Psoas muscle (tissue), 8 donors: Measurements from ENCODE around the gene STIL. TPM values are rescaled to one million over a fixed set of nuclear protein-coding genes. Genes with fewer than 3 reads are reported as not detected.

Source experiments
- ATAC-seq, 4 donors: fragments of 200-7000 bp; cut with Tn5 transposase; one replicate each; pipeline ENCODE4 v1.9.1; 2020; ENCODE audit warnings: moderate library complexity in 3 of 4, mild to moderate bottlenecking in 2 of 4
- DNase-seq, 2 donors: peaks; one replicate each; pipeline ENCODE4 v3.0.0-alpha.2; 2020
- H3K27ac ChIP-seq: fragments of 200-600 bp; one replicate; pipeline ENCODE4 v1.8.0; 2022
- H3K27me3 ChIP-seq, 3 donors: fragments of 200-600 bp in 1 of 3; one replicate each; pipeline versions ENCODE4 v1.6.1 to v1.8.0; 2013 to 2022; ENCODE audit warnings: low read length in 2 of 3, mild to moderate bottlenecking in 2 of 3, moderate library complexity in 1 of 3; ENCODE audit not compliant: insufficient read depth in 3 of 3
- H3K36me3 ChIP-seq, 2 donors: fragments of 200-600 bp in 1 of 2; one replicate each; pipeline versions ENCODE4 v1.6.1 to v1.8.0; 2013 to 2022; ENCODE audit warnings: low read depth in 1 of 2, mild to moderate bottlenecking in 1 of 2, moderate library complexity in 1 of 2; ENCODE audit not compliant: insufficient read depth in 1 of 2
- H3K4me1 ChIP-seq: fragments of 200-600 bp; one replicate; pipeline ENCODE4 v1.8.0; 2022
- H3K4me3 ChIP-seq: fragments of 200-600 bp; one replicate; pipeline ENCODE4 v1.8.0; 2022; ENCODE audit warnings: mild to moderate bottlenecking
- H3K9me3 ChIP-seq: fragments of 200-600 bp; one replicate; pipeline ENCODE4 v1.8.0; 2022
- whole genome bisulfite sequencing, 3 donors: extraction: QIAGEN DNeasy Blood & Tissue Kit; methylation state at CpG; one replicate each; pipeline versions ENCODE4 v1.1.6 to v1.1.7; 2013; 5-methylcytosine and 5-hydroxymethylcytosine counted together
- intact Hi-C, 2 donors: fragments of 100-400 bp; cut with DNase I; formaldehyde crosslinking; loops; one replicate each; pipeline versions ENCODE4 v1.11.0 to v1.14.2; 2022
- polyA plus RNA-seq, 3 donors: library from polyadenylated mRNA; stranded (reverse); fragments of 200-250 nt; gene quantifications; one replicate each; pipeline ENCODE4 v1.2.3, GENCODE V29; 2013
- total RNA-seq, 4 donors: library from RNA; stranded (reverse); fragmentation: NEBNext Ultra II Directional in 2 of 4; extraction: Animal tissue kit (Norgen Biotek cat#: 25700) in 2 of 4; gene quantifications; one replicate each; pipeline versions ENCODE4 v1.2.1 to v1.2.4, GENCODE V29; 2021 to 2023
- TF ChIP-seq, protein P1 (sequence below): fragments of 200-600 bp; IDR thresholded peaks from one replicate; pipeline ENCODE4 v1.8.0; 2022; ENCODE audit warnings: antibody characterized with exemption
- donor health status: healthy with polysubstance abuse.
- donor health status: DM: no; HTN: no; CAD: no; lungs with moderate emphysema.
- donor health status: Bipolar disorder and iron deficiency.
- donor health status: healthy.
- donor health status: DM: yes; HTN: yes; CAD: no.
- donor health status: DM: no; HTN: no; CAD: no.
- donor health status: DM: no; HTN: no; CAD: no.
- donor health status: DM: yes; HTN: yes; CAD: no.

The STIL gene
- total and polyA plus RNA-seq, 7 donors: 0.14 to 1.0 (median 0.41) TPM

DNA sequence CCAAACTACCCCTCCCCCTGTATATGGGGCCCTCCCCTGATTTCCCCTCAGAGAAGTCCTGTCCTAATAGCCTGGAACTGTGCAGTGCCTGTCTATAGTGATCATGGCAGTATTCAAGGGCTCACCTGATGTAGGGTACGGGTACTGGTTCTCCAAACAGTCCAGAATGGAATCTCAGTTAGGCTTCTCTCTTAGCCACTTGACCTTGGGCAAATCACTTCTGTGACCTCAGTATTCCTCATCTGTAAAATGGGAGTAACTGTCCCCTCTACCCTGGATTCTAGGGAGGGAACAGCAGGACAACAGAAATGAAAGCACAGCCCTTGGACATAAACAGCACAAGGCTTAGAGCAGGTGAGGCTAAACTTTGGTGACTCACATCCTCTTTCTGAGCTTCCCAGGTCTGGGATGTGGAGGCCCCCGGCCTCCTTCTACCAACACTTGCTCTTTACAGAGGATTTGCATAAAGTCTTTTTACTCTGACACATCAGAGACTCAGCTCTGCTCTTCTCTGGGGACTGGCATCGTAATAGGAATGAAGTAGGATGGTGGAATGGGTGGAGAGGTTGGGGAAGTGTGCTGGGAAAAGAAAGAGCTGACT lies 104.1 kb downstream of the STIL start:
- 54 to 84% (median 76%) methylated on average over 3 of the region's 3 CpGs for WGBS, 3 donors

DNA sequence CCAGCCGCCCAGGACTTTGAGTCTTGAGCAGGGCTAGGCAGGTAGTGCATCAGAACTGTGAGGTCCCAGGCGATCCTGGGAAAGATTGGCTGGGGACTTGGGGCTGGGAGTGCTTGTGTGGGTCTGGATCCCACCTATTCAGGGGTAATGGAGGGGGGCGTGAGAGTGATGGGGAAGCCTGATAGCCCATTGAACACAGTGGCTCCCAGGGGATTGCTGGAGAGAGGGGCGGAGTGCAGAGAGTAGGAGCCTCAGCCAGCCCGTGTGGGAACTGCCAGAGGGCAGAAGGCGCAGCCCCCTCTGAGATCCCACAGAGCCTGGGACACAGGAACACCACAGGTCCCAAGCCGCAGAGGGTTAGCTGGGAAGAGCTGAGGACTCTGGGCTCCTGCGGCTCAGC lies 104.9 kb downstream of the STIL start:
- TF ChIP-seq, protein P1, sequence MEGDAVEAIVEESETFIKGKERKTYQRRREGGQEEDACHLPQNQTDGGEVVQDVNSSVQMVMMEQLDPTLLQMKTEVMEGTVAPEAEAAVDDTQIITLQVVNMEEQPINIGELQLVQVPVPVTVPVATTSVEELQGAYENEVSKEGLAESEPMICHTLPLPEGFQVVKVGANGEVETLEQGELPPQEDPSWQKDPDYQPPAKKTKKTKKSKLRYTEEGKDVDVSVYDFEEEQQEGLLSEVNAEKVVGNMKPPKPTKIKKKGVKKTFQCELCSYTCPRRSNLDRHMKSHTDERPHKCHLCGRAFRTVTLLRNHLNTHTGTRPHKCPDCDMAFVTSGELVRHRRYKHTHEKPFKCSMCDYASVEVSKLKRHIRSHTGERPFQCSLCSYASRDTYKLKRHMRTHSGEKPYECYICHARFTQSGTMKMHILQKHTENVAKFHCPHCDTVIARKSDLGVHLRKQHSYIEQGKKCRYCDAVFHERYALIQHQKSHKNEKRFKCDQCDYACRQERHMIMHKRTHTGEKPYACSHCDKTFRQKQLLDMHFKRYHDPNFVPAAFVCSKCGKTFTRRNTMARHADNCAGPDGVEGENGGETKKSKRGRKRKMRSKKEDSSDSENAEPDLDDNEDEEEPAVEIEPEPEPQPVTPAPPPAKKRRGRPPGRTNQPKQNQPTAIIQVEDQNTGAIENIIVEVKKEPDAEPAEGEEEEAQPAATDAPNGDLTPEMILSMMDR: no peak
- H3K27me3 ChIP-seq: peaks cover 0 to 18% (median 6%) of the 10 kb centered on the region in 3 donors
- WGBS, 3 donors: 51 to 62% (median 51%) methylated on average over 8 of the region's 8 CpGs

More for the DNA sequence above, 104.1 kb downstream of the STIL start:
- H3K4me3 ChIP-seq: no peak overlapping the region
- H3K4me1 ChIP-seq: no peaks in the 10 kb centered on the region
- ATAC-seq (no peak), DNase-seq (no peak)
- no peaks in the 10 kb centered on the region for H3K9me3 ChIP-seq
- peaks cover 0 to 18% (median 6%) of the 10 kb centered on the region in 3 donors for H3K27me3 ChIP-seq
- intact Hi-C loops: no loop called here
- H3K27ac ChIP-seq: no peak overlapping the region
- H3K36me3 ChIP-seq: no peaks in the 10 kb centered on the region
- TF ChIP-seq, protein P1: no peak

DNA sequence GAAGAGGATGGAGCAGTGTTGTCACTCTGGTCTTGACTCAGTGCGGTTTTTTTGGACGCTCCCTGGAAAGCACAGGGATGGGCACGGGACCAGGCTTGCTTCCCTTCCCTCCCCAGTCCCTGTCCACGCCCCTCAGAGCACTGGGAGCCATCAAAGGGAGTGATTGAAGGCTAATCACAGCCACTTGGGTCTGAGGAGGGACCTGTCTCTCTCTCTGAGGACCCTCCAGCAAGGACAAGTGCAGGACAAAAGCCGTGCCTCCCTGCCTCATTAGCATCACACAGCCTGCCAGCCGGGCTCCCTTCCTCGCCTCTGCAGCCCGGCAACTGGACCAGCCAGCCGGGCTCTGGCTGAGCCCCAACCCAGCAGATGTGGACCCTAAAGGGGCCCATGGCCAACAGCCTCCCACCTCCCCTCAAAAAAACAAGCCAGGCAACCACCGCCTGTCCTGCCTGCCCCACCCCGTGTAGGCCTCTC lies 105.5 kb downstream of the STIL start:
- no peak for ATAC-seq
- H3K4me3 ChIP-seq: no peak overlapping the region
- TF ChIP-seq, protein P1: no peak
- no peak overlapping the region for H3K27ac ChIP-seq
- H3K4me1 ChIP-seq: no peaks in the 10 kb centered on the region
- 12 to 35% (median 33%) methylated on average over 11 of the region's 11 CpGs for WGBS, 3 donors
- no peaks in the 10 kb centered on the region for H3K9me3 ChIP-seq
- H3K36me3 ChIP-seq: no peaks in the 10 kb centered on the region
- intact Hi-C loops: no loop called here
- DNase-seq: no peak
- H3K27me3 ChIP-seq: peaks cover 0 to 20% (median 6%) of the 10 kb centered on the region in 3 donors

More for the DNA sequence above, 104.9 kb downstream of the STIL start:
- Histone ChIP-seq H3K36me3 (no peaks in the 10 kb centered on the region), H3K4me1 (no peaks in the 10 kb centered on the region), H3K4me3 (no peak overlapping the region), H3K27ac (no peak overlapping the region), H3K9me3 (no peaks in the 10 kb centered on the region)
- intact Hi-C loops: no loop called here
- DNase-seq (no peak), ATAC-seq (no peak)

DNA sequence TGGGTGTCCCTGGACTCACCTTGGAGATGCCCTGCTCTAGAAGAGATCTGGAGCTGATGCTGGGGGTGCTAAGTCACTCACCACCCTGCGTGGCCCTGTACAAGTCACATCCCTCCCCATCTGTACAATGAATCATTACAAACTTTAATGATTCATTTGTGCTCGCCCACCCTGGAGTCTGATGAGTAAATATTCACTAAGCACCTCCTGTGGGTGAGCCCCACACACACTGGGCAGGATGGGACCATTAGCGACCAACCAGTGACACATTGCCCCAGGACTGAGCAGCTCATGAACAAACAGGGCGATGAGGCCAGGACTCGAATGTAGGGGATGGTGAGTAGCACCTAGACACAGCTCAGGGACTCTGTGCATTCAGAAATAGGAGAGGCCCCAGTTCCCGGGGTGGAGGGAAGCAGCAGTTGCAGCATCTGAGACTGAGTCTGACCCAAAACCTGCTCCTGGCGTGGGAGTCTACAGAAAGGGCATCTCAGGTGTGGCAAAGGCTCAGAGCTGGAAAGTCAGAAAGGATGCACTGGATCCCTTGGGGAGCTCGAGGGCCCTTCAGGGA lies 106.1 kb downstream of the STIL start:
- TF ChIP-seq, protein P1: no peak
- H3K9me3 ChIP-seq: peaks cover 3% of the 10 kb centered on the region
- no peak overlapping the region for H3K4me3 ChIP-seq
- H3K27ac ChIP-seq: no peak overlapping the region
- ATAC-seq (no peak), DNase-seq (no peak)
- H3K27me3 ChIP-seq: peaks cover 0 to 25% (median 6%) of the 10 kb centered on the region in 3 donors
- H3K36me3 ChIP-seq: no peaks in the 10 kb centered on the region
- H3K4me1 ChIP-seq: no peaks in the 10 kb centered on the region
- 62 to 64% (median 64%) methylated on average over 8 of the region's 8 CpGs for WGBS, 3 donors
- intact Hi-C loops: no loop called here
